Measurements from ENCODE around the gene SERPINB10.
"Not testable (repeated sequence)": the region's sequence is repeated elsewhere in the genome, so short reads cannot be mapped to it uniquely, and the experiment has no call there.

The SERPINB10 gene

GRCh38 chr18:63924551-63924950 is 16.8 kb downstream of the SERPINB10 start:
- Histone ChIP-seq H3K27me3 (ENCODE audit: insufficient read depth, low read length) (no peaks in the 10 kb centered on the region), H3K9me3 (ENCODE audit: low read length) (no peaks in the 10 kb centered on the region), H3K4me3 (ENCODE audit: low read depth, low read length, poor library complexity, severe bottlenecking) (no peak overlapping the region), H3K27ac (ENCODE audit: low read depth, low read length, poor library complexity, severe bottlenecking) (no peak overlapping the region), H3K4me1 (ENCODE audit: insufficient read depth, low read length, severe bottlenecking) (no peaks in the 10 kb centered on the region), H3K4me2 (ENCODE audit: low read length) (no peak overlapping the region), H3K79me2 (ENCODE audit: insufficient read depth, low read length) (no peaks in the 10 kb centered on the region), H2AFZ (ENCODE audit: low read length) (no peak overlapping the region), H3K9ac (ENCODE audit: low read length) (no peak overlapping the region), H3K9me2 (ENCODE audit: low read depth, low read length) (no peaks in the 10 kb centered on the region), H4K20me1 (ENCODE audit: insufficient read depth, low read length) (no peaks in the 10 kb centered on the region), H3F3A (ENCODE audit: insufficient read depth, low read length) (no peaks in the 10 kb centered on the region), H3K36me3 (ENCODE audit: insufficient read depth, low read length) (no peaks in the 10 kb centered on the region)
- no peak for TF ChIP-seq EZH2 (IDR thresholded peaks at IDR 0.05; ENCODE audit: borderline replicate concordance, low read length)

GRCh38 chr18:63928331-63928730 is 20.6 kb downstream of the SERPINB10 start:
- H2AFZ ChIP-seq (ENCODE audit: low read length): no peak overlapping the region
- H3K9me3 ChIP-seq (ENCODE audit: low read length): no peaks in the 10 kb centered on the region
- TF ChIP-seq EZH2 (IDR thresholded peaks at IDR 0.05; ENCODE audit: borderline replicate concordance, low read length) (no peak), CTCF (IDR thresholded peaks at IDR 0.05; ENCODE audit: low read length) (no peak)
- H3K79me2 ChIP-seq (ENCODE audit: insufficient read depth, low read length): no peaks in the 10 kb centered on the region
- H3K27ac ChIP-seq (ENCODE audit: low read depth, low read length, poor library complexity, severe bottlenecking): no peak overlapping the region
- no peak overlapping the region for H3K4me3 ChIP-seq (ENCODE audit: low read depth, low read length, poor library complexity, severe bottlenecking)
- no peak overlapping the region for H3K4me2 ChIP-seq (ENCODE audit: low read length)
- H4K20me1 ChIP-seq (ENCODE audit: insufficient read depth, low read length): no peaks in the 10 kb centered on the region
- no peaks in the 10 kb centered on the region for H3K4me1 ChIP-seq (ENCODE audit: insufficient read depth, low read length, severe bottlenecking)
- no peak overlapping the region for H3K9ac ChIP-seq (ENCODE audit: low read length)
- H3K9me2 ChIP-seq (ENCODE audit: low read depth, low read length): no peaks in the 10 kb centered on the region
- no peaks in the 10 kb centered on the region for H3F3A ChIP-seq (ENCODE audit: insufficient read depth, low read length)
- H3K36me3 ChIP-seq (ENCODE audit: insufficient read depth, low read length): no peaks in the 10 kb centered on the region
- H3K27me3 ChIP-seq (ENCODE audit: insufficient read depth, low read length): no peaks in the 10 kb centered on the region

- H3K9ac ChIP-seq (ENCODE audit: low read length); H3K27ac ChIP-seq (ENCODE audit: low read depth, low read length, poor library complexity, severe bottlenecking); H4K20me1 ChIP-seq (ENCODE audit: insufficient read depth, low read length); H3K4me2 ChIP-seq (ENCODE audit: low read length); H3K4me1 ChIP-seq (ENCODE audit: insufficient read depth, low read length, severe bottlenecking); H3F3A ChIP-seq (ENCODE audit: insufficient read depth, low read length); H3K4me3 ChIP-seq (ENCODE audit: low read depth, low read length, poor library complexity, severe bottlenecking); H3K9me3 ChIP-seq (ENCODE audit: low read length); H3K9me2 ChIP-seq (ENCODE audit: low read depth, low read length); H3K79me2 ChIP-seq (ENCODE audit: insufficient read depth, low read length); H2AFZ ChIP-seq (ENCODE audit: low read length); H3K27me3 ChIP-seq (ENCODE audit: insufficient read depth, low read length); H3K36me3 ChIP-seq (ENCODE audit: insufficient read depth, low read length): not testable (repeated sequence)
These were observed 21.6 kb downstream of the SERPINB10 start for GRCh38 chr18:63929369-63929768.

GRCh38 chr18:63930773-63931354 is 23.1 kb downstream of the SERPINB10 start:
- no peaks in the 10 kb centered on the region for H3K9me2 ChIP-seq (ENCODE audit: low read depth, low read length)
- H3K4me3 ChIP-seq (ENCODE audit: low read depth, low read length, poor library complexity, severe bottlenecking): no peak overlapping the region
- no peak overlapping the region for H2AFZ ChIP-seq (ENCODE audit: low read length)
- H3K9ac ChIP-seq (ENCODE audit: low read length): no peak overlapping the region
- no peak for TF ChIP-seq CTCF (IDR thresholded peaks at IDR 0.05; ENCODE audit: low read length)
- no peak for TF ChIP-seq EZH2 (IDR thresholded peaks at IDR 0.05; ENCODE audit: borderline replicate concordance, low read length)
- H3K27me3 ChIP-seq (ENCODE audit: insufficient read depth, low read length): no peaks in the 10 kb centered on the region
- H3K4me2 ChIP-seq (ENCODE audit: low read length): no peak overlapping the region
- no peaks in the 10 kb centered on the region for H4K20me1 ChIP-seq (ENCODE audit: insufficient read depth, low read length)
- H3K4me1 ChIP-seq (ENCODE audit: insufficient read depth, low read length, severe bottlenecking): no peaks in the 10 kb centered on the region
- H3F3A ChIP-seq (ENCODE audit: insufficient read depth, low read length): no peaks in the 10 kb centered on the region
- no peaks in the 10 kb centered on the region for H3K79me2 ChIP-seq (ENCODE audit: insufficient read depth, low read length)
- no peak overlapping the region for H3K27ac ChIP-seq (ENCODE audit: low read depth, low read length, poor library complexity, severe bottlenecking)
- H3K36me3 ChIP-seq (ENCODE audit: insufficient read depth, low read length): no peaks in the 10 kb centered on the region
- no peaks in the 10 kb centered on the region for H3K9me3 ChIP-seq (ENCODE audit: low read length)

Measured in OCI-LY1 (cell line).